Caco-2 (cell line): Measurements from ENCODE around the gene L3MBTL4. TPM values are rescaled to one million over a fixed set of nuclear protein-coding genes. Genes with fewer than 3 reads are reported as not detected.

Experiments
- BruUV-seq: library from RNA; stranded (reverse); fragments of 400-500 nt; replicated peaks from 2 replicates; lab custom pipeline; 2021; lab: Mats Ljungman, UMichigan
- CTCF ChIA-PET: fragments of 300-600 bp; sonication (Branson Sonifier 250); formaldehyde crosslinking; loops from one replicate; lab custom pipeline; 2022; ENCODE audit warnings: antibody characterized with exemption; lab: Charles Lee
- POLR2A ChIA-PET: fragments of 300-600 bp; sonication (Branson Sonifier 250); formaldehyde crosslinking; loops from one replicate; lab custom pipeline; 2022; ENCODE audit warnings: antibody characterized with exemption; lab: Charles Lee
- DNase-seq, 2 experiments: peaks; one replicate each; pipeline versions ENCODE4 v3.0.0 to v3.0.0-alpha.2; 2020 to 2022
- H3K27me3 ChIP-seq: replicated peaks from 2 replicates; pipeline ENCODE4 v1.6.0; 2011; ENCODE audit warnings: low read length; ENCODE audit not compliant: control insufficient read depth, insufficient read depth
- H3K36me3 ChIP-seq: 2 replicates; pipeline ENCODE4 v1.5.1; 2011; ENCODE audit warnings: low read length; ENCODE audit not compliant: control insufficient read depth, insufficient read depth
- H3K4me1 ChIP-seq: fragments of 250-450 bp; sonication (Bioruptor Pico); 2 replicates; pipeline ENCODE4 v1.5.1; 2020; ENCODE audit warnings: mild to moderate bottlenecking
- H3K4me3 ChIP-seq: 2 replicates; pipeline ENCODE4 v1.5.1; 2011; ENCODE audit warnings: low read depth, mild to moderate bottlenecking, control low read depth, low read length
- H3K9me3 ChIP-seq: fragments of 250-450 bp; sonication (Bioruptor Pico); 2 replicates; pipeline ENCODE4 v1.5.1; 2020; ENCODE audit warnings: mild to moderate bottlenecking, moderate library complexity
- H3K27ac Mint-ChIP-seq: one replicate; pipeline ENCODE4 v1.8.0; 2022; ENCODE audit warnings: mixed read lengths; ENCODE audit not compliant: unreplicated experiment
- H3K27me3 Mint-ChIP-seq: one replicate; pipeline ENCODE4 v1.8.0; 2022; ENCODE audit warnings: mixed read lengths; ENCODE audit not compliant: insufficient read depth, unreplicated experiment
- H3K36me3 Mint-ChIP-seq: one replicate; pipeline ENCODE4 v1.8.0; 2022; ENCODE audit warnings: mild to moderate bottlenecking, mixed read lengths; ENCODE audit not compliant: insufficient read depth, unreplicated experiment
- H3K4me1 Mint-ChIP-seq: one replicate; pipeline ENCODE4 v1.8.0; 2022; ENCODE audit warnings: low read depth, mixed read lengths; ENCODE audit not compliant: unreplicated experiment
- H3K4me3 Mint-ChIP-seq: one replicate; pipeline ENCODE4 v1.8.0; 2022; ENCODE audit warnings: mild to moderate bottlenecking, moderate library complexity, mixed read lengths; ENCODE audit not compliant: unreplicated experiment
- H3K9me3 Mint-ChIP-seq: one replicate; pipeline ENCODE4 v1.8.0; 2022; ENCODE audit warnings: mixed read lengths; ENCODE audit not compliant: unreplicated experiment
- intact Hi-C: fragments of 100-400 bp; cut with micrococcal nuclease; formaldehyde crosslinking; loops from one replicate; pipeline ENCODE4 v1.10.0; 2022; ENCODE audit not compliant: unreplicated experiment
- total RNA-seq: library from RNA; stranded (reverse); gene quantifications from 2 replicates; pipeline ENCODE4 v1.2.3, GENCODE V29; 2022
- TF ChIP-seq, protein P1 (sequence below), 2 experiments: fragments of 200-600 bp in 1 of 2; IDR thresholded peaks; 1 replicate in 1 of 2; 2 replicates in 1 of 2; pipeline versions ENCODE4 v1.5.1 to v1.8.0; 2011 to 2022; ENCODE audit warnings: antibody characterized with exemption in 1 of 2, control low read depth in 1 of 2, inconsistent platforms in 1 of 2, low read depth in 1 of 2, low read length in 1 of 2, mild to moderate bottlenecking in 1 of 2, moderate library complexity in 1 of 2; ENCODE audit not compliant: insufficient read depth in 1 of 2, severe bottlenecking in 1 of 2, unreplicated experiment in 1 of 2

The L3MBTL4 gene
- total RNA-seq, 1 experiment from 2014 or later, result 0.23 TPM

DNA sequence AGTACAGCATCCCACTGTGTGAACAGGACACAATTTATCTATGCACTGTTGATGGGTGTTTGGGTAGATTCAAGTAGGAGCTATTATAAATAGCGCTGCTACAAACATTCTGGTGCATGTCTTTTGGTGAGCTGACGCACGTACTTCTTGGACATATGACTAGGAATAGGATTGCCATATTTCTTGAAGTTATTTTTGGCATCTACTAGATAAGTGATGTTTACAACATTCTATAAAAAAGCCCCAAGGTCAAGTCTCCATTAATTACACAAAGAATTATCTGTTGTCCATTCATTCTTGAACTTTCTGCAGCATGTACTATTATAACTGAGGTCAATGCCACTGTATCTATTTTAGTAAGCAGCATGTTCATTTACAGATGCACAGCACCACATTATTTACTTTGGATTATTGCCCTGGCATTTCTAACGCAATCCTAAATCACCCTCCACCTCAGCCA, 293.9 kb downstream of the L3MBTL4 start:
- no peaks in the 10 kb centered on the region for H3K4me1 Mint-ChIP-seq
- no peaks in the 10 kb centered on the region for H3K9me3 Mint-ChIP-seq
- no peaks in the 10 kb centered on the region for H3K36me3 Mint-ChIP-seq
- no peak overlapping the region for H3K4me3 ChIP-seq
- no TSS peak for BruUV-seq
- intact Hi-C loops, result no loop called here
- H3K4me3 Mint-ChIP-seq, result no peak overlapping the region
- H3K27ac Mint-ChIP-seq, result no peak overlapping the region
- no peaks in the 10 kb centered on the region for H3K4me1 ChIP-seq
- peaks cover 3% of the 10 kb centered on the region for H3K27me3 Mint-ChIP-seq
- ChIA-PET POLR2A (no interaction called here), CTCF (no interaction called here)
- TF ChIP-seq, protein P1, sequence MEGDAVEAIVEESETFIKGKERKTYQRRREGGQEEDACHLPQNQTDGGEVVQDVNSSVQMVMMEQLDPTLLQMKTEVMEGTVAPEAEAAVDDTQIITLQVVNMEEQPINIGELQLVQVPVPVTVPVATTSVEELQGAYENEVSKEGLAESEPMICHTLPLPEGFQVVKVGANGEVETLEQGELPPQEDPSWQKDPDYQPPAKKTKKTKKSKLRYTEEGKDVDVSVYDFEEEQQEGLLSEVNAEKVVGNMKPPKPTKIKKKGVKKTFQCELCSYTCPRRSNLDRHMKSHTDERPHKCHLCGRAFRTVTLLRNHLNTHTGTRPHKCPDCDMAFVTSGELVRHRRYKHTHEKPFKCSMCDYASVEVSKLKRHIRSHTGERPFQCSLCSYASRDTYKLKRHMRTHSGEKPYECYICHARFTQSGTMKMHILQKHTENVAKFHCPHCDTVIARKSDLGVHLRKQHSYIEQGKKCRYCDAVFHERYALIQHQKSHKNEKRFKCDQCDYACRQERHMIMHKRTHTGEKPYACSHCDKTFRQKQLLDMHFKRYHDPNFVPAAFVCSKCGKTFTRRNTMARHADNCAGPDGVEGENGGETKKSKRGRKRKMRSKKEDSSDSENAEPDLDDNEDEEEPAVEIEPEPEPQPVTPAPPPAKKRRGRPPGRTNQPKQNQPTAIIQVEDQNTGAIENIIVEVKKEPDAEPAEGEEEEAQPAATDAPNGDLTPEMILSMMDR (IDR thresholded peaks at IDR 0.05; ENCODE audit: insufficient read depth in 1 of 2, low read depth in 1 of 2, low read length in 1 of 2, severe bottlenecking in 1 of 2, unreplicated experiment in 1 of 2), result no peak
- H3K36me3 ChIP-seq, result no peaks in the 10 kb centered on the region
- H3K27me3 ChIP-seq, result no peaks in the 10 kb centered on the region
- no peak for DNase-seq
- H3K9me3 ChIP-seq, result peaks cover 3% of the 10 kb centered on the region; the same call in 1 of the 2 replicates

DNA sequence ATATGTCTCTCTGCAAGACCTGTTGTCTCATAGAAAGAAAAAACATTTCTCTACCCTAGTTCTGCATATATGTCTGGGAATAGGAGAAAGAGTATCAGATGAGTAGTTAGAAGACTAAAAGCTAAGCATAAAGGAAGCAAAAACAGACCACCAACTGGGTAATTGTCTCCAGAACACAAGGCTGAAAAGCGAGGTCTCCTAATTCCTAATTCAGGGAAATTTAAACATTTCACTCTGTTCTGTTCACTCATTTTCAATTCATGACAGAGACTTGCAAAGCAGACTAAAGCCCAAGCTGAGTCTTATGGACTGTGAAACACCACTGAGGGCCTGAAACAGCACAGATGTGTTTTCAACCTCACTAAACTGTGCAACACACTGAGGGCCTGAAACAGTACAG, 294.9 kb downstream of the L3MBTL4 start:
- no peaks in the 10 kb centered on the region for H3K36me3 Mint-ChIP-seq
- TF ChIP-seq, protein P1 (IDR thresholded peaks at IDR 0.05; ENCODE audit: insufficient read depth in 1 of 2, low read depth in 1 of 2, low read length in 1 of 2, severe bottlenecking in 1 of 2, unreplicated experiment in 1 of 2), result no peak

DNA sequence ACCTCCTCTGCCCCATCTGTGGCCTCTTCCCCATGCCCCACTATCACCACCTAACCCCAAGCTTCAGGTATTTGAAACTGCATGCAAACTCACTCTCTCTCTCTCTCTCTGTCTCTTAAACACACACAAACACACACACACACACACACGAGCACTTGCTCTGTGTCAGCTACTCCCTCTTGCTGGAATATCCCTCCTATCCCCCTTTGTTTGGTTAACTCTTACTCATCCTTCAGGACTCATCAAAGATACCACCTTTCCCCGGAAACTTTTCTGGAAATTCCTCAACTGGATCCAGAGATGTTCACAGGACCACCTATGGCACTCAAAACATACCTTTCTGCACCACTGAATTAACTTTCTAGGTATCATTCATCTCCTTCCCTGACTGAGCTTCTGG, 296.6 kb downstream of the L3MBTL4 start:
- H3K36me3 Mint-ChIP-seq, result no peaks in the 10 kb centered on the region
- H3K9me3 Mint-ChIP-seq, result no peaks in the 10 kb centered on the region
- no peaks in the 10 kb centered on the region for H3K4me1 Mint-ChIP-seq
- Histone ChIP-seq H3K4me1 (no peaks in the 10 kb centered on the region), H3K9me3 (peaks cover 3% of the 10 kb centered on the region; the same call in 1 of the 2 replicates), H3K27me3 (no peaks in the 10 kb centered on the region), H3K4me3 (no peak overlapping the region), H3K36me3 (no peaks in the 10 kb centered on the region)
- no peak for DNase-seq
- ChIA-PET CTCF (no interaction called here), POLR2A (no interaction called here)
- TF ChIP-seq, protein P1 (IDR thresholded peaks at IDR 0.05; ENCODE audit: insufficient read depth in 1 of 2, low read depth in 1 of 2, low read length in 1 of 2, severe bottlenecking in 1 of 2, unreplicated experiment in 1 of 2), result no peak
- intact Hi-C loops, result loop anchor here (10.0 kb wide), 1 partner anchor 63 kb away; no protein-coding TSS in a partner anchor
- no peak overlapping the region for H3K4me3 Mint-ChIP-seq
- H3K27me3 Mint-ChIP-seq, result peaks cover 7% of the 10 kb centered on the region
- no TSS peak for BruUV-seq
- no peak overlapping the region for H3K27ac Mint-ChIP-seq

More for the DNA sequence above, 294.9 kb downstream of the L3MBTL4 start:
- H3K36me3 ChIP-seq, result no peaks in the 10 kb centered on the region
- H3K27me3 ChIP-seq, result no peaks in the 10 kb centered on the region
- no peak overlapping the region for H3K4me3 ChIP-seq
- Mint-ChIP-seq H3K4me1 (no peaks in the 10 kb centered on the region), H3K27me3 (peaks cover 8% of the 10 kb centered on the region), H3K9me3 (no peaks in the 10 kb centered on the region), H3K27ac (no peak overlapping the region), H3K4me3 (no peak overlapping the region)
- ChIA-PET POLR2A (no interaction called here), CTCF (no interaction called here)
- peaks cover 3% of the 10 kb centered on the region; the same call in 1 of the 2 replicates for H3K9me3 ChIP-seq
- BruUV-seq, result no TSS peak
- H3K4me1 ChIP-seq, result no peaks in the 10 kb centered on the region
- DNase-seq, result no peak
- intact Hi-C loops, result loop anchor here (10.0 kb wide), 1 partner anchor 65 kb away; no protein-coding TSS in a partner anchor
